Endothelial cell of umbilical vein (primary cell): ENCODE results near the gene RNLS. TPM values are rescaled to one million over a fixed set of nuclear protein-coding genes. Genes with fewer than 3 reads are reported as not detected.

Experiments
- BruUV-seq: library from RNA; stranded (reverse); fragments of 400-500 nt; replicated peaks from 2 replicates; lab custom pipeline; 2021; lab: Mats Ljungman, UMichigan
- CTCF ChIA-PET: fragments of 300-600, 350-600 bp; sonication (Branson Sonifier 250); formaldehyde crosslinking; loops from one replicate; lab custom pipeline; 2021; ENCODE audit warnings: antibody characterized with exemption, inconsistent platforms; lab: Charles Lee
- POLR2A ChIA-PET: fragments of 300-600, 350-600 bp; sonication (Branson Sonifier 250); formaldehyde crosslinking; loops from one replicate; lab custom pipeline; 2021; ENCODE audit warnings: antibody characterized with exemption, inconsistent platforms; lab: Charles Lee
- DNase-seq: peaks from one replicate; pipeline ENCODE4 v3.0.0-alpha.2; 2011; ENCODE audit warnings: low read depth, low spot score
- FAIRE-seq: peaks from 2 replicates; lab custom pipeline; 2011; peaks lifted over from hg19 to GRCh38; lab: Jason Lieb, UNC
- H2AFZ ChIP-seq: 2 replicates; pipeline ENCODE4 v1.6.0; 2012; ENCODE audit warnings: low read depth, low read length, control low read depth, inconsistent platforms
- H3K27ac ChIP-seq: 2 replicates; pipeline ENCODE4 v1.5.1; 2011; ENCODE audit warnings: low read depth, mild to moderate bottlenecking, control low read depth, low read length, moderate library complexity; ENCODE audit not compliant: insufficient read depth
- H3K27me3 ChIP-seq, 2 experiments: 2 replicates each; pipeline versions ENCODE4 v1.6.0 to v1.6.1; 2011; ENCODE audit warnings: low read length in 2 of 2, mixed read lengths in 1 of 2; ENCODE audit not compliant: control insufficient read depth in 2 of 2, insufficient read depth in 2 of 2
- H3K36me3 ChIP-seq, 2 experiments: 2 replicates in 1 of 2; 3 replicates in 1 of 2; pipeline ENCODE4 v1.5.1; 2011; ENCODE audit warnings: low read length in 2 of 2, mild to moderate bottlenecking in 1 of 2, moderate library complexity in 1 of 2; ENCODE audit not compliant: control insufficient read depth in 2 of 2, insufficient read depth in 2 of 2; ENCODE audit errors: extremely low read depth in 1 of 2
- H3K4me1 ChIP-seq: 3 replicates; pipeline ENCODE4 v1.5.1; 2011; ENCODE audit warnings: mild to moderate bottlenecking, low read length; ENCODE audit not compliant: control insufficient read depth, insufficient read depth; ENCODE audit errors: extremely low read depth
- H3K4me2 ChIP-seq: 2 replicates; pipeline ENCODE4 v1.6.1; 2011; ENCODE audit warnings: low read length, control low read depth, mixed read lengths; ENCODE audit not compliant: insufficient read depth
- H3K4me3 ChIP-seq, 3 experiments: fragments of 200-600 bp in 1 of 3; sonication (generic), shearing (Covaris generic) in 1 of 3; replicated peaks in 1 of 3; 2 replicates each; pipeline ENCODE4 v1.5.1; 2011 to 2016; ENCODE audit warnings: control low read depth in 3 of 3, low read length in 3 of 3, mild to moderate bottlenecking in 2 of 3, inconsistent platforms in 1 of 3, low read depth in 1 of 3, moderate library complexity in 1 of 3; ENCODE audit not compliant: insufficient read depth in 1 of 3
- H3K79me2 ChIP-seq: 2 replicates; pipeline ENCODE4 v1.6.0; 2012; ENCODE audit warnings: low read length, inconsistent platforms; ENCODE audit not compliant: control insufficient read depth, insufficient read depth
- H3K9ac ChIP-seq: replicated peaks from 2 replicates; pipeline ENCODE3; 2011; ENCODE audit warnings: low read length, control low read depth; ENCODE audit not compliant: insufficient read depth; ENCODE audit errors: extremely low read depth
- H3K9me1 ChIP-seq: replicated peaks from 3 replicates; pipeline ENCODE4 v1.6.0; 2011; ENCODE audit warnings: mild to moderate bottlenecking, low read length; ENCODE audit not compliant: control insufficient read depth, insufficient read depth; ENCODE audit errors: extremely low read depth
- H3K9me3 ChIP-seq: replicated peaks from 2 replicates; pipeline ENCODE4 v1.5.1; 2012; ENCODE audit warnings: low read length, inconsistent platforms; ENCODE audit not compliant: control insufficient read depth, insufficient read depth
- H4K20me1 ChIP-seq: replicated peaks from 2 replicates; pipeline ENCODE3; 2011; ENCODE audit warnings: mild to moderate bottlenecking, low read length; ENCODE audit not compliant: control insufficient read depth, insufficient read depth; ENCODE audit errors: extremely low read depth
- EZH2 ChIP-seq: IDR thresholded peaks from 2 replicates; pipeline ENCODE4 v1.6.1; 2012; ENCODE audit warnings: borderline replicate concordance, low read depth, mild to moderate bottlenecking, moderate library complexity, low read length, inconsistent platforms; ENCODE audit not compliant: severe bottlenecking
- FOS ChIP-seq: IDR thresholded peaks from 2 replicates; pipeline ENCODE4 v1.6.1; 2011; ENCODE audit warnings: mild to moderate bottlenecking, low read length, moderate library complexity, borderline replicate concordance; ENCODE audit not compliant: insufficient read depth
- GATA2 ChIP-seq: IDR thresholded peaks from 2 replicates; pipeline ENCODE4 v1.7.0; 2011; ENCODE audit warnings: low read depth, mild to moderate bottlenecking, moderate library complexity, mixed read lengths, low read length; ENCODE audit not compliant: insufficient read length, insufficient read depth
- JUN ChIP-seq: IDR thresholded peaks from 2 replicates; pipeline ENCODE4 v1.6.1; 2011; ENCODE audit warnings: borderline replicate concordance, low read depth; ENCODE audit not compliant: insufficient read length, insufficient read depth
- MYC ChIP-seq: IDR thresholded peaks from one replicate; pipeline ENCODE4 v1.6.1; 2011; ENCODE audit warnings: mild to moderate bottlenecking, low read depth, low read length
- POLR2A ChIP-seq: IDR thresholded peaks from 2 replicates; pipeline ENCODE4 v1.6.1; 2012; ENCODE audit warnings: low read depth, mild to moderate bottlenecking, control low read depth, low read length
- POLR2AphosphoS5 ChIP-seq: IDR thresholded peaks from 2 replicates; pipeline ENCODE4 v1.6.1; 2012; ENCODE audit warnings: low read depth, mild to moderate bottlenecking, control low read depth, low read length, moderate library complexity; ENCODE audit not compliant: insufficient read depth
- dilution Hi-C: fragments of 300-500 bp; cut with MboI; formaldehyde crosslinking; loops from one replicate; pipeline ENCODE4 v1.15.0; 2019; ENCODE audit warnings: low sequenced_read_pairs; ENCODE audit not compliant: extremely low pct_ligation_motif_present
- intact Hi-C: fragments of 100-400 bp; cut with micrococcal nuclease; formaldehyde crosslinking; loops from one replicate; pipeline ENCODE4 v1.10.0; 2022
- polyA plus RNA-seq, 4 experiments: library from polyadenylated mRNA; depleted of rRNA in 3 of 4; stranded (reverse) in 3 of 4; unstranded in 1 of 4; fragments of >200 nt; gene quantifications; 2 replicates each; pipeline versions ENCODE4 v1.2.1 to v1.2.3, GENCODE V29; 2011 to 2012; ENCODE audit warnings: missing spikeins in 1 of 4
- total RNA-seq: library from RNA; stranded (reverse); gene quantifications from 2 replicates; pipeline ENCODE4 v1.2.3, GENCODE V29; 2021
- TF ChIP-seq, protein P1 (sequence below): IDR thresholded peaks from 2 replicates; pipeline ENCODE4 v1.6.1; 2011; ENCODE audit not compliant: insufficient read depth, insufficient read length
- TF ChIP-seq, protein P2 (sequence below), 2 donors: IDR thresholded peaks; 1 replicate in 1 of 2; 2 replicates in 1 of 2; pipeline ENCODE4 v1.5.1; 2011; ENCODE audit warnings: low read length in 2 of 2, mild to moderate bottlenecking in 2 of 2, moderate library complexity in 2 of 2, control low read depth in 1 of 2, inconsistent platforms in 1 of 2, low read depth in 1 of 2; ENCODE audit not compliant: insufficient read depth in 1 of 2; ENCODE audit errors: extremely low read depth in 1 of 2

The RNLS gene
- total and polyA plus RNA-seq, 2 donors (not counting 3 experiments of a cell fraction or from before 2014, with no cell fraction given), result 2.5 to 4.6 TPM

DNA sequence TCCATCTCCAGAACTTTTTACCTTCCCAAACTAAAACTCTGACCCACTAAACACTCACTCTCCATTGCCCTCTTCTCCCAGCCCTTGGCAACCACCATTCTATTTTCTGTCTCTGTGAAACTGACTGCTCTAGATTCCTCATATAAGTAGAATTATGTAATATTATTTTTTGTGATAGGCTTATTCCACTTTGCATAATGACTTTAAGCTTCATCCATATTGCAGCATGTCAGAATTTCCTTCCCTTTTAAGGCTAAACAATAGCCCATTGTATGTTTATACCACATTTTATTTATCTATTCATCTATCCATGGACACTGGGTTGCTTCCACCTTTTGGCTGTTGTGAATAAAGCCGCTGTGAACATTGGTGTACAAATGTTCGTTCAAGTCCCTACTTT, 308.8 kb downstream of the RNLS start:
- TF ChIP-seq FOS, result no peak
- TF ChIP-seq JUN, result no peak
- TF ChIP-seq MYC, result no peak
- TF ChIP-seq GATA2, result no peak
- TF ChIP-seq, protein P1, sequence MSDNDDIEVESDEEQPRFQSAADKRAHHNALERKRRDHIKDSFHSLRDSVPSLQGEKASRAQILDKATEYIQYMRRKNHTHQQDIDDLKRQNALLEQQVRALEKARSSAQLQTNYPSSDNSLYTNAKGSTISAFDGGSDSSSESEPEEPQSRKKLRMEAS, result no peak
- TF ChIP-seq POLR2AphosphoS5, result no peak
- TF ChIP-seq, protein P2, sequence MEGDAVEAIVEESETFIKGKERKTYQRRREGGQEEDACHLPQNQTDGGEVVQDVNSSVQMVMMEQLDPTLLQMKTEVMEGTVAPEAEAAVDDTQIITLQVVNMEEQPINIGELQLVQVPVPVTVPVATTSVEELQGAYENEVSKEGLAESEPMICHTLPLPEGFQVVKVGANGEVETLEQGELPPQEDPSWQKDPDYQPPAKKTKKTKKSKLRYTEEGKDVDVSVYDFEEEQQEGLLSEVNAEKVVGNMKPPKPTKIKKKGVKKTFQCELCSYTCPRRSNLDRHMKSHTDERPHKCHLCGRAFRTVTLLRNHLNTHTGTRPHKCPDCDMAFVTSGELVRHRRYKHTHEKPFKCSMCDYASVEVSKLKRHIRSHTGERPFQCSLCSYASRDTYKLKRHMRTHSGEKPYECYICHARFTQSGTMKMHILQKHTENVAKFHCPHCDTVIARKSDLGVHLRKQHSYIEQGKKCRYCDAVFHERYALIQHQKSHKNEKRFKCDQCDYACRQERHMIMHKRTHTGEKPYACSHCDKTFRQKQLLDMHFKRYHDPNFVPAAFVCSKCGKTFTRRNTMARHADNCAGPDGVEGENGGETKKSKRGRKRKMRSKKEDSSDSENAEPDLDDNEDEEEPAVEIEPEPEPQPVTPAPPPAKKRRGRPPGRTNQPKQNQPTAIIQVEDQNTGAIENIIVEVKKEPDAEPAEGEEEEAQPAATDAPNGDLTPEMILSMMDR (IDR thresholded peaks at IDR 0.05; ENCODE audit: extremely low read depth in 1 of 2, insufficient read depth in 1 of 2, low read depth in 1 of 2, low read length in 2 of 2), result no peak
- TF ChIP-seq POLR2A, result no peak
- no peak for TF ChIP-seq EZH2
- Histone ChIP-seq H4K20me1 (no peaks in the 10 kb centered on the region), H3K79me2 (no peaks in the 10 kb centered on the region), H3K9me1 (no peaks in the 10 kb centered on the region), H2AFZ (no peak overlapping the region), H3K4me2 (no peak overlapping the region), H3K9ac (no peak overlapping the region), H3K36me3 (no peaks in the 10 kb centered on the region), H3K27me3 (no peaks in the 10 kb centered on the region), H3K4me3 (no peak overlapping the region), H3K27ac (no peak overlapping the region), H3K4me1 (peaks cover 5% of the 10 kb centered on the region), H3K9me3 (no peaks in the 10 kb centered on the region)
- DNase-seq (no peak), FAIRE-seq (no peak)
- dilution Hi-C loops, result no loop called here
- ChIA-PET POLR2A (no interaction called here), CTCF (no interaction called here)
- intact Hi-C loops, result no loop called here
- no TSS peak for BruUV-seq
